C4-2B (cell line): Measurements from ENCODE around the gene CCL23.

Source experiments
- H3K27ac ChIP-seq: fragments of 450-650 bp; 2 replicates; pipeline ENCODE4 v1.5.1; 2017
- CTCF ChIP-seq: fragments of 450-650 bp; conservative IDR thresholded peaks from 2 replicates; pipeline ENCODE4 v1.5.1; 2017; ENCODE audit warnings: mild to moderate bottlenecking
- ZFX ChIP-seq: fragments of 450-650 bp; IDR thresholded peaks from 2 replicates; pipeline ENCODE4 v1.6.1; 2017

The CCL23 gene

GRCh38 chr17:35969558-35970380, 48.0 kb downstream of the CCL23 start:
- no peak overlapping the region for H3K27ac ChIP-seq
- peak; percentile 90 for TF ChIP-seq CTCF
- no peak for TF ChIP-seq ZFX

GRCh38 chr17:35968520-35969054, 49.2 kb downstream of the CCL23 start:
- no peak for TF ChIP-seq CTCF
- no peak for TF ChIP-seq ZFX
- no peak overlapping the region for H3K27ac ChIP-seq

- no peak overlapping the region for H3K27ac ChIP-seq
- TF ChIP-seq CTCF = no peak
- no peak for TF ChIP-seq ZFX
Observed at GRCh38 chr17:35965272-35965671, 52.5 kb downstream of the CCL23 start.

- TF ChIP-seq CTCF = no peak
- no peak for TF ChIP-seq ZFX
- H3K27ac ChIP-seq = no peak overlapping the region
Observed at GRCh38 chr17:35963663-35964062, 54.1 kb downstream of the CCL23 start.
